GM12891 (cell line): Measurements from ENCODE around the gene RUNDC1.

Source experiments
- PAX5 ChIP-seq: IDR thresholded peaks from 2 replicates; pipeline ENCODE4 v1.6.1; 2011; ENCODE audit warnings: low read length, moderate library complexity, mild to moderate bottlenecking; ENCODE audit not compliant: insufficient read depth, severe bottlenecking
- POLR2A ChIP-seq: IDR thresholded peaks from 2 replicates; pipeline ENCODE4 v1.6.1; 2011; ENCODE audit warnings: low read depth, low read length, control low read depth
- POLR2AphosphoS5 ChIP-seq: IDR thresholded peaks from 2 replicates; pipeline ENCODE4 v1.6.1; 2011; ENCODE audit warnings: low read depth, low read length, control low read depth

GRCh38 chr17:43028221-43028861, 48.0 kb downstream of the RUNDC1 start:
- no peak for TF ChIP-seq PAX5
- no peak for TF ChIP-seq POLR2AphosphoS5
- TF ChIP-seq POLR2A: no peak
